Lower leg skin (tissue), 4 donors: ENCODE measurements around the gene KLHL35. TPM values are rescaled to one million over a fixed set of nuclear protein-coding genes. Genes with fewer than 3 reads are reported as not detected.
A peak's percentile ranks its signal among the peaks of the same experiment; 100 is the strongest.
"Not testable (repeated sequence)": the region's sequence is repeated elsewhere in the genome, so short reads cannot be mapped to it uniquely, and the experiment has no call there.

Experiments
- DNase-seq, 2 donors: peaks; one replicate each; pipeline ENCODE4 v3.0.0-alpha.2; 2019; ENCODE audit warnings: low spot score in 2 of 2
- H3K4me3 ChIP-seq: fragments of 200-600 bp; sonication (generic); 2 replicates; pipeline ENCODE4 v1.5.1; 2017; ENCODE audit warnings: mild to moderate bottlenecking, low read depth; ENCODE audit not compliant: poor library complexity, severe bottlenecking
- POLR2A ChIP-seq, 2 donors: fragments of 450-650 bp; IDR thresholded peaks; one replicate each; pipeline ENCODE4 v1.6.1; 2016 to 2017; ENCODE audit warnings: antibody characterized with exemption in 2 of 2, mild to moderate bottlenecking in 1 of 2, moderate library complexity in 1 of 2
- WGBS, 2 donors: methylation state at CpG; one replicate each; pipeline ENCODE4 v1.1.5; 2018; 5-methylcytosine and 5-hydroxymethylcytosine counted together
- intact Hi-C: fragments of 100-400 bp; cut with DNase I; formaldehyde crosslinking; loops from one replicate; pipeline ENCODE4 v1.15.0; 2023; ENCODE audit warnings: low total_unique reads
- total RNA-seq, 4 donors: library from RNA; depleted of rRNA; stranded (reverse); fragments of >200 nt; gene quantifications; one replicate each; pipeline ENCODE4 v1.1.0, GENCODE V29; 2016
- TF ChIP-seq, protein P1 (sequence below), 3 donors: fragments of 450-650 bp; IDR thresholded peaks; one replicate each; pipeline ENCODE4 v1.5.1; 2016; ENCODE audit warnings: antibody characterized with exemption in 3 of 3, mild to moderate bottlenecking in 3 of 3, moderate library complexity in 2 of 3

KLHL35 gene
- total RNA-seq, 4 donors from 2014 or later, result 1.0 to 4.3 (median 3.8) TPM; not detected in 1

DNA sequence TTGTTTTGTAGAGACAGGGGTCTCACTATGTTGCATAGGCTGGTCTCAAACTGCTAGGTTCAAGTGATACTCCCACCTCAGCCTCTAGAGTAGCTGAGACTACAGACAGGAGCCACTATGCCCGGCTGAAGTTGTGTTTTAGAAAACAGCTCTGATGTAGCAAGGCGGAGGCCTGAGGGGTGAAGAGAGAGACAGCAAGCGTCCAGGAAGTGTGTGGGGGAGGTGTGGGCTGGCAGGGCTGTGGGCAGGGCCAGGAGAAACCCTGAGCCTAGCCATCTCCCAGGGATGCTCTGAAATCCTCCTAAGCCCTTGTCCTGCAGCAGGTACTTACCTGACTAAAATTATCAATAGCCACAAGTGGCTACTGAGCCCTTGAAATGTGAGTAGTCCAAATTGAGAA is 49.8 kb downstream of the KLHL35 start:
- H3K4me3 ChIP-seq, result no peak overlapping the region
- intact Hi-C loops, result loop anchor here (5.0 kb wide), 1 partner anchor 56 kb away; no protein-coding TSS in a partner anchor
- WGBS, 2 donors, result 65 to 71% methylated on average over 3 of the region's 3 CpGs
- TF ChIP-seq POLR2A (IDR thresholded peaks at IDR 0.05), result no peak
- TF ChIP-seq, protein P1, sequence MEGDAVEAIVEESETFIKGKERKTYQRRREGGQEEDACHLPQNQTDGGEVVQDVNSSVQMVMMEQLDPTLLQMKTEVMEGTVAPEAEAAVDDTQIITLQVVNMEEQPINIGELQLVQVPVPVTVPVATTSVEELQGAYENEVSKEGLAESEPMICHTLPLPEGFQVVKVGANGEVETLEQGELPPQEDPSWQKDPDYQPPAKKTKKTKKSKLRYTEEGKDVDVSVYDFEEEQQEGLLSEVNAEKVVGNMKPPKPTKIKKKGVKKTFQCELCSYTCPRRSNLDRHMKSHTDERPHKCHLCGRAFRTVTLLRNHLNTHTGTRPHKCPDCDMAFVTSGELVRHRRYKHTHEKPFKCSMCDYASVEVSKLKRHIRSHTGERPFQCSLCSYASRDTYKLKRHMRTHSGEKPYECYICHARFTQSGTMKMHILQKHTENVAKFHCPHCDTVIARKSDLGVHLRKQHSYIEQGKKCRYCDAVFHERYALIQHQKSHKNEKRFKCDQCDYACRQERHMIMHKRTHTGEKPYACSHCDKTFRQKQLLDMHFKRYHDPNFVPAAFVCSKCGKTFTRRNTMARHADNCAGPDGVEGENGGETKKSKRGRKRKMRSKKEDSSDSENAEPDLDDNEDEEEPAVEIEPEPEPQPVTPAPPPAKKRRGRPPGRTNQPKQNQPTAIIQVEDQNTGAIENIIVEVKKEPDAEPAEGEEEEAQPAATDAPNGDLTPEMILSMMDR (IDR thresholded peaks at IDR 0.05), result no peak
- no peak for DNase-seq

DNA sequence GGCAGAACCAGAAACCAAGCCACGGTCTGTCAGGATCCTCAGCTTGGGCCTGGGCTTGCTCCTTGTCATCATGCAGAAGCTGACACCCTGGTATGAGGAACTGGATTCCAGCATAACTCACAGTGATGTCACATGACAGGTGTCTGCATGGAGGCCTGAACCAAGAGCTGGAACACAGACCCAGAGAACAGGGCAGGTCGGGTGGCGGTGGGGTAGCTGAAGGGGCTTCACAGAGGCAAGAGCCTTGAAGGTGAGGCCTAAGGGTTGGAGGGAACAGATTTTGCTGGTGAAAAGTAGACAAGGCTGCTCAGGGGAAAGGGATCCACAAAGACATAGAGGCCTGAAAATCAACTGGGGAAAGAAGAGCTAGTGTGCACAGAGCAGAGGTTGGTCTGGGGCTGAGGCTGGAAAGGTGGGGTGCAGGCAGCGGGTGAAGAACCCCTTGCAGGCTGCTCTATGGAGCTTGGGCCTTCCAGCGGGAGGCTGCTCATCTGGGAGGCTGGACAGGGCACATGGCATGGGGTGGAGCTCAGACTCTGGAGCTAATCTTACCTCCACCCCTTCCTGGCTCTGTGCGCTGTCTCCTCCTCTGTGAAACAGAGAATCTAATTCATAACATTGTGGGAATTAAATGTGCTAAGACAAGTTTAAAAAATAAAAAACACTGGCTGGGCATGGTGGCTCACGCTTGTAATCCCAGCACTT is 52.1 kb downstream of the KLHL35 start:
- TF ChIP-seq, protein P1 (IDR thresholded peaks at IDR 0.05), result no peak
- TF ChIP-seq POLR2A (IDR thresholded peaks at IDR 0.05), result no peak
- intact Hi-C loops, result loop anchor here (5.0 kb wide), 1 partner anchor 54 kb away; no protein-coding TSS in a partner anchor
- no peak overlapping the region for H3K4me3 ChIP-seq
- WGBS, 2 donors, result 59 to 60% methylated on average over 7 of the region's 7 CpGs
- DNase-seq, result peak in 1 of 2 donors; percentile 41

DNA sequence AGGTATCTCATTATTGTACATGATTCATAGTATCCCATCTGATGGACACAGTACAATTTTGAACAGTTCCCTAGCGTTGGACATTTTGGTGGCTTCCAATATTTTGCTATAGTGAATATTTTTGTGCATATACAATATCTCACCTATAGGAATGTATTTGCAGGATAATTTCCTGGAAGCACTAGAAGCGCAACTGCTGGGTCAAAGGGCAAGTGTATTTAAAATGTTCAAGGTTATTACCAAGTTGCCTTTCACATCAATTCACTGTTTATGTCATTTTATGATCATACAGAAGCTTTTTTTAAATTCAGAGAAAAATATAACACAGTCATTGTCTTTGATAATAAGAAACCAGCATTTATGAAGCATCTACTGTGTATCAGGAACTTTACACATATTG is 52.8 kb downstream of the KLHL35 start:
- intact Hi-C loops, result loop anchor here (5.0 kb wide), 1 partner anchor 53 kb away; no protein-coding TSS in a partner anchor
- H3K4me3 ChIP-seq, result no peak overlapping the region
- WGBS, 2 donors, result 97 to 99% methylated on average over 2 of the region's 2 CpGs
- TF ChIP-seq POLR2A (IDR thresholded peaks at IDR 0.05), result no peak
- TF ChIP-seq, protein P1 (IDR thresholded peaks at IDR 0.05), result no peak
- no peak for DNase-seq

DNA sequence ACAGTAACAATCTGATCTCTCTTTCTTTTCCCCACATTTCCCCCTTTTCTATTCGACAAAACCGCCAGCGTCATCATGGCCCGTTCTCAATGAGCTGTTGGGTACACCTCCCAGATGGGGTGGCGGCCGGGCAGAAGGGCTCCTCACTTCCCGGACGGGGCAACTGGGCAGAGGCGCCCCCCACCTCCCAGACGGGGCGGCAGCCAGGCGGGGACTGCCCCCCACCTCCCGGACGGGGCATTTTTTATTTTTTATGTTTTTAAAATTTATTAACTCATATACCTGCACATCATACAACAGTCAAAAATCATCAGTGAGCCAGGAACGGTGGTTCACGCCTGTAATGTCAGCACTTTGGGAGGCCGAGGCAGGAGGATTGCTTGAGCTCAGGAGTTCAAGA is 54.2 kb downstream of the KLHL35 start:
- intact Hi-C loops, DNase-seq: not testable (repeated sequence)

DNA sequence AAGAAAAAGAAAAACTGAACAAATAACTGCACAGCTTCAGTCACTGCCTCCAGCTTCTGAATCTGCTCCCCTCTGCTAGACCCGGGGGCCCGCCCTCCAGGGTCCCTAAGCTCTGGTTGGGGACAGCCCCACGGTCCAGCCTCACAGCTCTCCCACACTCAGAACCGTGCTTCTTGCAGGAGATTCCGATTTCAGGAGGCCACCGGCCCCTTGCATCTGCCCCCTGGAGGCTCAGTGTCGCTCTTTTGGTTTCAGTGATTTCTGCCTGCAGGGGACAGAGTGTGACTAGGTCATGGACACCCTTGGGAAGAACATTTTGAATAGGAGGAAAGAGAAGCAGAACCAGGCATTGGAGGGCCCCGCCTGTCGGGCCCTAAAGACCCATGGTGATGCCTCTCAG is 56.8 kb downstream of the KLHL35 start:
- no peak for DNase-seq
- intact Hi-C loops, result no loop called here
- no peak overlapping the region for H3K4me3 ChIP-seq
- 88 to 91% methylated on average over 9 of the region's 9 CpGs for WGBS, 2 donors
- TF ChIP-seq POLR2A (IDR thresholded peaks at IDR 0.05), result no peak
- TF ChIP-seq, protein P1 (IDR thresholded peaks at IDR 0.05), result no peak

More for the DNA sequence above, 54.2 kb downstream of the KLHL35 start:
- not testable (repeated sequence) for H3K4me3 ChIP-seq
- WGBS, 2 donors, result 85 to 96% methylated on average over 17 of the region's 17 CpGs

DNA sequence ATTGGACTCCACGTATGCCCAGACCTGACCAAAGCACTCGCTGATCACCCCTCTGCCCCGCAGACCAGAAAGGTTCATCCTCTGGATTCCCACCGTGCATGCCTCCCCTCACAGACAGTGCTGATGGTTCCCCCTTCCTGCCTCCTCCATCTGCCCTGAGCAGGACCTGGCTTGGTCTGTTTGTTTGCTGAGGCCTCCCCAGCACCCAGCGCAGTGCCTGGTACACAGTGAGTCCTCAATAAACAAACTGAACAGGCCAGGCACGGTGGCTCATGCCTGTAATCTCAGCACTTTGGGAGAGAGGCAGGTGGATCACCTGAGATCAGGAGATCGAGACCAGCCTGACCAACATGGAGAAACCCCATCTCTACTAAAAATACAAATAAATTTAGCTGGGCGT is 57.4 kb downstream of the KLHL35 start:
- WGBS, 2 donors, result 89 to 95% methylated on average over 8 of the region's 8 CpGs
- TF ChIP-seq, protein P1 (IDR thresholded peaks at IDR 0.05), result no peak
- no peak for TF ChIP-seq POLR2A (IDR thresholded peaks at IDR 0.05)
- intact Hi-C loops, result no loop called here

More for the DNA sequence above, 57.4 kb downstream of the KLHL35 start:
- no peak overlapping the region for H3K4me3 ChIP-seq
- no peak for DNase-seq
